NCI-H1105 (cell line): ENCODE measurements around the gene HCAR1.
"Not testable (repeated sequence)": the region's sequence is repeated elsewhere in the genome, so short reads cannot be mapped to it uniquely, and the experiment has no call there.

Experiments
- DNase-seq: peaks from one replicate; lab custom pipeline; 2025; lab: John Stamatoyannopoulos, UW

HCAR1 gene

DNA sequence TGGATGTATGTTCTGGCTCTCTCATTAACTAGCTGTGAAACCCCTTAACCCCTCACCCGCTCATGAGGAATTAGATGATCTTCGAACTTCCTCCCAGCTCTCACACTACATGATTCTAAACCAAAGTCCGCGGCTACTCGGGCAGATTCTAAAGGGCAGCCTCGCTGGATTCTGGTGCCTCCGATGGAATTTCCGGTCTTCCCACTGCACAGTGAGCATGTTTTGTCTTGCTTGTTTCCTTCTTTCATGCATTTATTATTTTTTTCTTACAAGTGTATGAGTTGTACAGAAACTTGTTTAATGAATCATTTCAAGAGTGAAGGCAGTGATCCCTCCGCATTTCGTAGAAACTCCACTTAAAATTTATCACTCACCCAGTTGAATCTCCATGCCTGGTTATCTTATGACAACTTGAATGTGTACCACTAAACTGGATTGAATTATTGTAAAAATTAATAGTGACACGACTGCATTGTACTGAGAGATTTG is 9.5 kb downstream of the HCAR1 start:
- no peak for DNase-seq

DNA sequence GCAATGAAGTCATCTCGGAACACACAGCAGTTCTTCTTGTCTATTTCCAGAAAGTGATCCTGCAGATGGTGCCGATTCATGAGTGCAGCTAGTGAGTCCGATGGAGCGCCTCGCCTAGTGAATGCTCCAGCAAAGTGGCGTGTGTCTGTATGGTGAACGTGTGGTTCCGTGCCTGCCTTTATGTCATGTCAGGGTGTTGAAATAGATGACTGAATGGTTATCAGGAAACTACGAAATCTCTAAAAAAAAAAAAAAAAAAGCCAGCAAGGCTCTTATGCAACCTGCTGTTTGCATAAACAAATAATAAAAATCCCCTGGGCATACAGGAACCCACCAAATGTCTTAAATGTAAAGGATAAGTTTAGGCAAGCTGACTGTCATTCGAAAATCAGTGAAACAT is 14.0 kb downstream of the HCAR1 start, which contains the start of gene HCAR3:
Gene HCAR3 (minus strand): TSS at position 154 of the 400 bp plus-strand sequence. CDS start 74 bp downstream, at position 80.
- DNase-seq = not testable (repeated sequence)

DNA sequence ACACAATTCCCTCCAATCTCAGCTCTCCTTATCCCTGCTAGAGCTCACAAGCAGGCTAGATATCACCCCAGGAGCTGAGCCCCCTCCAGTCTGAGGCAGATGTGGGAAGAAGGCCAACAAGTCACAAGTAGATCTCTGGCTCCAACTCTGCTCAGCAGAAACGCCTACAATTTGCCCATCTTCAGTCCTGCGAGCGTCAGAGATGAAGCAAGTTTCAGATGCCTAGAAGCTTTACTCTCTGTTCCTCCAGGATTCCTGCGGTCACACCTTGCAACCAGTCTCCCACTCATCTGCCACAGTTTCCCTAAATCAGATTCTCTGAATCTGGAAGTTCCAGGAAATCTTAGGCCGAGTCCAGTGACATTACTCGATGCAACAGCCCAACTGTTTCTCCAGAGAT is 15.4 kb downstream of the HCAR1 start:
- not testable (repeated sequence) for DNase-seq

- not testable (repeated sequence) for DNase-seq
These were observed 17.0 kb downstream of the HCAR1 start for GRCh38 chr12:122713491-122714188.

- DNase-seq = not testable (repeated sequence)
These were observed 19.4 kb downstream of the HCAR1 start for GRCh38 chr12:122711266-122711665.

DNA sequence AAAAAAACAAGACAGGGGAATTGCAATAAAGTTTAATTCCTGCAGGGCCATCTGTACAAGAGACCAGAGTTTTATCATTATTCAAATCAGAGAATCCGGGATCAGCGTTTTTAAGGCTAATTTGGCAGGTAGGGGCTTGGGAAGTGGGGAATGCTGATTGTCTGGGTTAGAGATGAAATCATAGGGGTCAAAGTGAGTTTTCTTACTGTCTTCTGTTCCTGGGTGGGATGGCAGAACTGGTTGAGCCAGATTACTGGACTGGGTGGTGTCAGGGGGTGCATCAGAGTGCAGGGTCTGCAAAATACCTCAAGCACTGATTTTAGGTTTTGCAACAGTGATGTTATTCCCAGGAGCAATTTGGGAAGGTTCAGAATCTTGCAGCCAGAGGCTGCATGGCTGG is 20.3 kb downstream of the HCAR1 start:
- DNase-seq = not testable (repeated sequence)

DNA sequence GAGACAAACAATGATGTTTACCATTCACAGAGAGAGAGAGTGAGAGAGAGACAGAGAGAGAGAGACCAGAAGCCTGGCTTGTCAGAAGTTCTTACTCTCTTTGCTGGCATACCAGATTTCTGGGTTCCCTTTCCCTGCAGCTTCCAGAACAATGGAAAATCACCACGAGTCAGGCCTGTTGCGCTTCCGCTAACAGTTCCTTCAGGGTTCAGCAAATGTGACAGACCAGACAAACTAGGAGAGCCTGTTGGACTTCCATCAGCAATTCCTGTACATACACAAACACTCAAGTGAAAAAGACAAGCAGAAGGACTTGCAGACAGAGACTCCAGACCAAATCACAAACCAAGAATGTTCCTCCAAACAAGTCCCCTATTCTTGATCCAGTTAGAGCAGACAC is 21.4 kb downstream of the HCAR1 start:
- DNase-seq = not testable (repeated sequence)

- DNase-seq = not testable (repeated sequence)
These were observed 26.8 kb downstream of the HCAR1 start for GRCh38 chr12:122703841-122704240.

GRCh38 chr12:122702890-122703611 is 27.6 kb downstream of the HCAR1 start, which contains the start of gene HCAR2:
Gene HCAR2 (minus strand): TSS chr12:122703357. CDS start chr12:122703283, 74 bp downstream.
- not testable (repeated sequence) for DNase-seq

- DNase-seq = not testable (repeated sequence)
These were observed 29.2 kb downstream of the HCAR1 start for GRCh38 chr12:122701481-122701880.

- not testable (repeated sequence) for DNase-seq
These were observed 30.5 kb downstream of the HCAR1 start for GRCh38 chr12:122700038-122700710.

GRCh38 chr12:122696922-122697321 is 33.7 kb downstream of the HCAR1 start:
- DNase-seq = not testable (repeated sequence)

DNA sequence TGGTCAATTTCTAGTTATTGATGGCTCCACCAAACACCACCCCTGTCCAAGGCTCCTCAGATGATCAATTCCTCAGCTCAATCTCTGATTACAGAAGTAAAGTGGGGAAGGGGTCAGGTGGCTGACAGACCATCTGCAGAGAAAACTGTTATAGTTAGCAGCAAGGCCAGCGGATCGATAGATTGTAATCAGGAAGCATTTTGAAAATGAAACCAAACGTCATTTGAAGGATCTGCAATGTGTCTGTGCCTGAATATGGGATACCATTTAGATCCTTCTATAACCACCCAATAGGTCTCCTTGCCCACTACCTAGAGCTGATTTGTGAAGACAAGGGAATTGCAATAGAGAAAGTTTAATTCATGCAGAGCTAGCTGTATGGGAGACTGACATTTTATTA is 39.1 kb downstream of the HCAR1 start:
- no peak for DNase-seq

DNA sequence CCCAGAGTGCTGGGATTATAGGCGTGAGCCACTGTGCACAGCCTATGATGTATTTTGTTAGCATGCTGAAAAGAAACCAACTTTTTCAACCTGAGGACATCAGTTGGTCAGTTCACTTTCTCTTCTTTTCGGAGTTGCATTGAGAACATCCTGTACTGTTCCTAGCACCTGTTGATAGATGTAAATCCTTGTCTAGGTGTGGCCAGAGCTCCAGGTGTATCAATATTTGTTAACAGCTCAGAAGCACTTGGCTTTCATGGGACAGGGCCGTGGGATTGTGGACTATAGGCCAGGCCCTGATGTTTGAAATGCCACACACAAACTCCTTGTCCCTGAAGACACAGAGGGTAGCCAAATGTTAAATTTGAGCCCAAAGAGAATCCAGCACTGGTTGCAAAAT is 42.4 kb downstream of the HCAR1 start:
- no peak for DNase-seq

GRCh38 chr12:122687086-122687485 is 43.6 kb downstream of the HCAR1 start:
- no peak for DNase-seq

DNA sequence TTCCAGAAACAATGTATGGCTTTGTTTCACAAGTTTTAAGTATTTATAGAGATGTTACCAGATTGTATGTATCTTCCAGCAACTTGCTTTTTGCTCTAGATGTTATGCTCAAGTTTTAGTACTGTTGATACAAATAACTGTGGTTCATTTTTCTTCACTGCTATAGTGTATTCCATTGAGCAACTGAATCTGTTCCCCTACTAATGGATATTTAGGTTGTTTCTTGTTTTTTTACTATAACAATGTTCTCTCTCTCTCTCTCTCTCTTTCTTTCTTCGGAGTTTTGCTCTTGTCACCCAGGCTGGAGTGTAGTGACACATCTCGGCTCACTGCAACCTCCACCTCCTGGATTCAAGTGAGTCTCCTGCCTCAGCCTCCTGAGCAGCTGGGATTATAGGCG is 44.1 kb downstream of the HCAR1 start:
- DNase-seq = no peak

GRCh38 chr12:122684297-122684813 is 46.3 kb downstream of the HCAR1 start:
- no peak for DNase-seq

DNA sequence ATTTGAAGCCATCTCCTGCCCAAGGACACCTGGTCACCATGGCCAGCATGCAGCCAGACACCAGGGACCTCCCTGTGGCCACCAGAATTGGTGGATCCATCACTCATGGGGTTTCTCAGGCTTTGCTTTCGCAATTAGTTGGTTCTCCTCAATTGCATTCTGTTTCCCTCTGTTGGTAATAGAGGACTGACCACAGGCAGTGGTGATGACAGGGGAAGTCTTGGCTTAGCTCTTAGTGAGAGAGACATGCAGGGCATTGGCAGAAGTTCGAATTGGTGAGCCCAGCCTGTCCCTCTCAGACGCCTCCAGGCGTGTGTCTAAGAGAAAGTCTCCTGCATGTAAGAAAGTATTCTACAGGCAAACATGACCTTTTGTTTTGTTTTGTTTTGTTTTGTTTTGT is 48.8 kb downstream of the HCAR1 start:
- DNase-seq = no peak

DNA sequence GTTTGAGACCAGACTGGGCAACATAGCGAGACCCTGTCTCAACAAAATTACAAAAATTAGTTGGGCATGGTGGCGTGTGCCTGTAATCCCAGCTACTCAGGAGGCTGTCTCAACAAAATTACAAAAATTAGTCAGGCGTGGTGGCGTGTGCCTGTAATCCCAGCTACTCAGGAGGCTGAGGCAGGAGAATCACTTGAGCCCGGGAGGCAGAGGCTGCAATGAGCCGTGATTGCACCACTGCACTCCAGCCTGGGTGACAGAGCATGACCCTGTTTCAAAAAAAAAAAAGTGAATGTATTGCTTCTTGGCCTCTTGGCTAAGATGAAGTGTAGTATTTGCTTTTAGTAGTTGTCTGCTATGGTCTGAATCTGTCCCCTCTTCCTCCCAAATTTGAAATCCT is 49.7 kb downstream of the HCAR1 start:
- DNase-seq = not testable (repeated sequence)

GRCh38 chr12:122676781-122677180 is 53.9 kb downstream of the HCAR1 start:
- not testable (repeated sequence) for DNase-seq
